Epithelial cell of proximal tubule (primary cell): Measurements from ENCODE around the gene PRMT5. TPM values are rescaled to one million over a fixed set of nuclear protein-coding genes. Genes with fewer than 3 reads are reported as not detected.
"Not testable (repeated sequence)": the region's sequence is repeated elsewhere in the genome, so short reads cannot be mapped to it uniquely, and the experiment has no call there.

Source experiments
- DNase-seq: peaks from one replicate; pipeline ENCODE4 v3.0.0-alpha.2; 2011; ENCODE audit warnings: low read depth
- H3K4me3 ChIP-seq: 2 replicates; pipeline ENCODE4 v1.5.1; 2011; ENCODE audit warnings: low read depth, mild to moderate bottlenecking, low read length
- total RNA-seq: library from RNA; depleted of rRNA; stranded (reverse); fragments of >200 nt; gene quantifications from 2 replicates; pipeline ENCODE4 v1.2.3, GENCODE V29; 2015
- TF ChIP-seq, protein P1 (sequence below): conservative IDR thresholded peaks from 2 replicates; pipeline ENCODE4 v1.5.1; 2012; ENCODE audit warnings: low read depth, mild to moderate bottlenecking, low read length

The PRMT5 gene
- total RNA-seq, 1 donor from 2014 or later = 70.5 TPM

DNA sequence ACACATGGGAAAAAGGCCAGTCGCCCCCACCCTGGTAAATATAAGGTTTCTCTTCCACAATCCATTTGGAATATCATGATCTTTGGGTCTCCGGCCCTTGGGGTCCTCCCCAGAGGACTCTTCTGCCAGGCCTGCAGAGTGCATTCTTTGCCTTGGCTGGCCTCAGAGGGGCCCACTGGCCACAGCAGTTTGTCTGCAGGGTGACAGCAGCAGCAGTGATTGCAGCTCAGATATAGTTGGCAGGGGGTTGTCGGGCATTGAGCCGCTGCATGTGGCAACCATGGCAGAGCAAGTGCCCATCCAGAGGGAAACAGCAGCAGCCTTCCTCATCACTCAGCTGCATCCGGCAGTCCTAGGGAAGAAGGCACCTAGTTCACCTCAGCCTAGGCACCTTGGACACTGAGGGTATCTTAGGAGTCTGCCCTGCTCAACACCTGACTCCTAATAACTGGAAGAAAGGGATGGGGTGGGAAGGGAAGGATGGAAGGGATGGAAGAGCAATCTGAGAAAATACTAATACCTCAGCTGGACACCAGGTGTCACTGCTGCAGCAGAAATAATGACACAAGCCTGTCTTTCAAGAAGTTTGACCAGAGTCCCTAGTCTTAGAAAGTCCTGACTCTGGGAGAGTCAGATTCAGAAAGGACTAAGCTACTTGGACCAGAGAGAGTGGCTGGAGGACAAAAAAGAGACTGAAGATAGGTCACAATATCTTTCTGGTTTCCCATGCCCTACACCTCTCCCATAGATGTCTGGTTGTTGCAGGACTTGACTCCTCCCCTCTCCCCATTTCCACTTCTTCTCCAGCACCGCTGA, 44.2 kb upstream of the PRMT5 start:
- DNase-seq = no peak
- no peak overlapping the region for H3K4me3 ChIP-seq
- TF ChIP-seq, protein P1, sequence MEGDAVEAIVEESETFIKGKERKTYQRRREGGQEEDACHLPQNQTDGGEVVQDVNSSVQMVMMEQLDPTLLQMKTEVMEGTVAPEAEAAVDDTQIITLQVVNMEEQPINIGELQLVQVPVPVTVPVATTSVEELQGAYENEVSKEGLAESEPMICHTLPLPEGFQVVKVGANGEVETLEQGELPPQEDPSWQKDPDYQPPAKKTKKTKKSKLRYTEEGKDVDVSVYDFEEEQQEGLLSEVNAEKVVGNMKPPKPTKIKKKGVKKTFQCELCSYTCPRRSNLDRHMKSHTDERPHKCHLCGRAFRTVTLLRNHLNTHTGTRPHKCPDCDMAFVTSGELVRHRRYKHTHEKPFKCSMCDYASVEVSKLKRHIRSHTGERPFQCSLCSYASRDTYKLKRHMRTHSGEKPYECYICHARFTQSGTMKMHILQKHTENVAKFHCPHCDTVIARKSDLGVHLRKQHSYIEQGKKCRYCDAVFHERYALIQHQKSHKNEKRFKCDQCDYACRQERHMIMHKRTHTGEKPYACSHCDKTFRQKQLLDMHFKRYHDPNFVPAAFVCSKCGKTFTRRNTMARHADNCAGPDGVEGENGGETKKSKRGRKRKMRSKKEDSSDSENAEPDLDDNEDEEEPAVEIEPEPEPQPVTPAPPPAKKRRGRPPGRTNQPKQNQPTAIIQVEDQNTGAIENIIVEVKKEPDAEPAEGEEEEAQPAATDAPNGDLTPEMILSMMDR = peak; percentile 68

DNA sequence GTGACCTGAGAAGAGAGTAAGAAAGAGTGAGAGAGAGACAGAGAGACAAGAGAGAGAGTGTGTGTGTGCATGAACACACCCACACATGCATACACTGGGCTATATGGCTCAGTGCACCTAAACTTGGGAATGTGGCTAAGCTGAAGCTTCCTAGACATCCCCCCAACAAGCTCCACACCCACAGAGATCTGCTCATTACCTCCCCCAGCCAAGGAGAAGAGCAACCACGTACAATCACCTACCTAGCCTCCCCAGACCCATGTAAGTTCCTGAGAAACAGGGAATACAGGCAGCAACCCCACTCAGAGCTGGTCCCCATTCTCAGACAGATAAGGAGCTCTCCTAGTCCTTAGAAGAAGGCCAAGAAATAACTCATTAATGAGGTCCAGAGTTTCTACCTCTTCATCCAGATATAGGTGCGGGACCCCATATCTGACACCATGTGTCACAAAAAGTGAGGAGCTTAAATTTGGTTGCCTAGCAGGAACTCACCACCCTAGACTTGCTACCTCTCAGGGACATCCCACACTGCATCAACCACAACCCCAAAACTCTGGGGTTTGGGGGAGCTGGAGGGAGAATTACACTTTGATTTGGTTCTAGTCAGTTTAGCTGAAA, 43.2 kb upstream of the PRMT5 start:
- H3K4me3 ChIP-seq = no peak overlapping the region
- DNase-seq = no peak
- TF ChIP-seq, protein P1 = no peak

DNA sequence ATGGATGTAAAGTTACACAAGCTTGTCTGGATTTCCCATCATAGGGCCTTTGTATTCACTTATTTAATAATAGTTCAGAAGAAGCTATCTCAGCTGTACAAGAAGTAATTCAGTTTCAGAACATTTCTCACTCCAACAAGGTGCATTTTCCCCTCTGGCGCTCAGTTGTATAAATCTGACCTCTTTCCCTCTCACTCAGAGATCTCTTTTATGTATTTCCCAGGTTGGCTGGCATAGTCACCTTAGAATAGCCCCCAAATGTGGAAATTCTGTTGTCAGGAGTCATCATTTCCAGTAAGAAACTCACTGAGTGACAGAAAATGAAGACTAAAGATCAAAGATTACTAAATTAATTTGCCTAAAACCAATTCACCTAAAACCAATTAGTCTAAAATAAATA, 42.0 kb upstream of the PRMT5 start:
- DNase-seq = no peak
- TF ChIP-seq, protein P1 = no peak
- H3K4me3 ChIP-seq = no peak overlapping the region

DNA sequence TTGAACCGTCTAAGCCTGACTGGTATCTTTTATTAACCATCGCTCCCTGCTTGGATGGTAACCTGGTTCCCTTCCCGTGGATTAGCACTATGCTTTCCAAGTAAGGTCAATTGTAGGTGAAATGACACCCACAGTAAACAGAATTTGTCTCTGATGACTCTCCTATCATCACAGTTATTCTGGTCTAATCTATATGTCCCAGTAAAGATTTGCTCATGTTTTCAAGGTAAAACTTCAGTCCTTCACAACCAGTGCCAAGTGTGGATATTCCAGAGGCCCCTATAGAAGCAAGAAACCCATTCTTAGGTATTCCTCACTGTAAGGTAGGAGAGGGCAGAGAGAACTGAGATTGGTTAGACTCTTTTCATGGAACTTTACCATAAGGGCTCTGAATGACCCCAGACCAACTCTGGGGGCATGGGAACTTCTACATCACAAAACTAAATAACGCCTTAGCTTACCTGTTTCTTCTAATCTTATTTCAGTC, 37.6 kb upstream of the PRMT5 start:
- no peak for DNase-seq
- H3K4me3 ChIP-seq = no peak overlapping the region
- TF ChIP-seq, protein P1 = no peak

DNA sequence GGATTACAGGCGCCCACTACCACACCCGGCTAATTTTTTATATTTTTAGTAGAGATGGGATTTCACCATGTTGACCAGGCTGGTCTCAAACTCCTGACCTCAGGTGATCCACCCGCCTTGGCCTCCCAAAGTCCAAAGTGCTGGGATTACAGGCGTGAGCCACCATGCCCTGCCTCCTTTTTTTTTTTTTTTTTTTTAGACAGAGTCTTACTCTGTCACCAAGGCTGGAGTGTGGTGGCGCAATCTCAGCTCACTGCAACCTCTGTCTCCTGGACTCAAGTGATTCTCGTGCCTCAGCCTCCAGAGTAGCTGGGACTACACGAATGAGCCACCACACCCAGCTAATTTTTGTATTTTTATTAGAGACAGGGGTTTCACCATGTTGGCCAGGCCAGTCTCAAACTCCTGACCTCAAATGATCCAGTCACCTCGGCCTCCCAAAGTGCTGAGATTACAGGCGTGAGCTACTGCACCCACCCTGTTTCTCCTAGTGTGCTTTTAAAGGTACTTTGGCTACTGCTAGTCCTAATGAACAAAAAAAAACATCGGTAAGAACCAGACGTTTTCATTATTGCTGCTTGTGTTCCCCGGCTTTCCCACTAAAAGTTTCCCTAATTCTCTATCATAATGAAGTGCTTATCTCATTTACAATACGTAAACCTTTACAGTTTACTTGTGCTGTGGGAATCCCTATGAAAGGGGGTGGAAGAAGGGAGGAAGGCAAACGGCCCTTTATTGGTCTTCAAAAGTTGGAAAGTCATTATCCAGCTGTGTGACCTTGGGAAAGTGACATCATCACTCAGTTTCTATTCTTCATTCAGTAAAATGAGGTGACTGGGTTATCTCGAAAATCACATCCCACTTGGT, 37.0 kb upstream of the PRMT5 start:
- not testable (repeated sequence) for H3K4me3 ChIP-seq, DNase-seq

DNA sequence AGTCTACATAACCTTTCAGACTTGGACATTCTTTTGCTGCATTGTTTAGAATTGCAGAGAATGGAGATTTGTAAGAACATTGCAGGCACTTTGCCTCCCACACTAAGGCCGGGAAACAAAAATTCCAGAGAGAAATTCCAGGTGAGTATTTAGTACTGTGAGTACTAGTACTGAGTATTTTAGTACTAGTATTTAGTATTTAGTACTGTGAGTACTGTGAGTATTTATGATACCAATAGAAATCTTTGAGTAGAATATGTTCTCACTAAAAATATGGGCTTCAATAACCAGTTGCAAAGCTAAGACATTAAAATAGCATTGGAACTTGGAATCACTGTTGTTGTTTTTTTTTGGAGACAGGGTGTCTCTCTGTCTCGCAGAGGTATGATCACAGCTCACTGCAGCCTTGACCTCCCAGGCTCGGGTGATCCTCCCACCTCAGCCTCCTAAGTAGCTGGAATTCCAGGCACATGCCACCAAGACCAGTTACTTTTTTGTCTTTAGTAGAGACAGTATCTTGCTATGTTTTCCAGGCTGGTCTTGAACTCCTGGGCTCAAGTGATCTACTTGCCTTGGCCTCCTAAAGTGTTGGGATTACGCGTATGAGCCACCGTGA, 33.0 kb upstream of the PRMT5 start:
- TF ChIP-seq, protein P1 = no peak
- no peak for DNase-seq
- no peak overlapping the region for H3K4me3 ChIP-seq
